Left ventricle myocardium inferior (tissue), 1 donor: ENCODE data around the gene RCOR2. TPM values are rescaled to one million over a fixed set of nuclear protein-coding genes. Genes with fewer than 3 reads are reported as not detected.

Experiments
- DNase-seq: peaks from one replicate; pipeline ENCODE4 v3.0.0-alpha.2; 2020
- H3K27ac ChIP-seq: fragments of 200-600 bp; replicated peaks from 2 replicates; pipeline ENCODE4 v1.8.0; 2021
- H3K27me3 ChIP-seq: fragments of 200-600 bp; 2 replicates; pipeline ENCODE4 v1.8.0; 2021; ENCODE audit warnings: low read depth
- H3K36me3 ChIP-seq: fragments of 200-600 bp; 2 replicates; pipeline ENCODE4 v1.8.0; 2021
- H3K4me1 ChIP-seq: fragments of 200-600 bp; 2 replicates; pipeline ENCODE4 v1.8.0; 2021
- H3K4me3 ChIP-seq: fragments of 200-600 bp; 2 replicates; pipeline ENCODE4 v1.8.0; 2021; ENCODE audit warnings: mild to moderate bottlenecking, moderate library complexity
- H3K9me3 ChIP-seq: fragments of 200-600 bp; replicated peaks from 2 replicates; pipeline ENCODE4 v1.8.0; 2021
- CTCF ChIP-seq: fragments of 200-600 bp; IDR thresholded peaks from 2 replicates; pipeline ENCODE4 v1.8.0; 2021; ENCODE audit warnings: antibody characterized with exemption, mild to moderate bottlenecking, borderline replicate concordance
- intact Hi-C: fragments of 100-400 bp; cut with micrococcal nuclease; formaldehyde crosslinking; loops from one replicate; pipeline ENCODE4 v1.11.0; 2022
- total RNA-seq: library from RNA; stranded (reverse); fragmentation: NEBNext Ultra II Directional; extraction: Animal tissue kit (Norgen Biotek cat#: 25700); gene quantifications from one replicate; pipeline ENCODE4 v1.2.1, GENCODE V29; 2021
- donor health status: DM: no; HTN: yes; CAD: no; lungs with severe emphysema.

Gene RCOR2
- total RNA-seq, 1 donor from 2014 or later: 10.5 TPM

GRCh38 chr11:63905179-63905578, 11.8 kb downstream of the RCOR2 start:
- TF ChIP-seq CTCF: no peak
- Histone ChIP-seq H3K4me1 (peaks cover 31% of the 10 kb centered on the region), H3K36me3 (peaks cover 87% of the 10 kb centered on the region), H3K9me3 (no peaks in the 10 kb centered on the region), H3K27ac (no peak overlapping the region), H3K27me3 (no peaks in the 10 kb centered on the region), H3K4me3 (no peak overlapping the region)
- intact Hi-C loops: no loop called here
- DNase-seq: no peak

- Histone ChIP-seq H3K4me3 (no peak overlapping the region), H3K4me1 (peaks cover 27% of the 10 kb centered on the region), H3K27me3 (no peaks in the 10 kb centered on the region), H3K9me3 (no peaks in the 10 kb centered on the region), H3K27ac (no peak overlapping the region), H3K36me3 (peaks cover 92% of the 10 kb centered on the region)
- TF ChIP-seq CTCF: no peak
- intact Hi-C loops: no loop called here
- no peak for DNase-seq
These were observed 12.2 kb downstream of the RCOR2 start for GRCh38 chr11:63904743-63905142.

- no peak for DNase-seq
- H3K4me3 ChIP-seq: no peak overlapping the region
- intact Hi-C loops: no loop called here
- H3K27me3 ChIP-seq: no peaks in the 10 kb centered on the region
- H3K27ac ChIP-seq: no peak overlapping the region
- peaks cover 94% of the 10 kb centered on the region for H3K36me3 ChIP-seq
- H3K4me1 ChIP-seq: peaks cover 18% of the 10 kb centered on the region
- TF ChIP-seq CTCF: no peak
- no peaks in the 10 kb centered on the region for H3K9me3 ChIP-seq
These were observed 13.1 kb downstream of the RCOR2 start for GRCh38 chr11:63903884-63904283.

GRCh38 chr11:63901660-63902059, 15.3 kb downstream of the RCOR2 start:
- peak; percentile 17 for TF ChIP-seq CTCF
- no peaks in the 10 kb centered on the region for H3K27me3 ChIP-seq
- H3K4me3 ChIP-seq: no peak overlapping the region
- intact Hi-C loops: no loop called here
- H3K9me3 ChIP-seq: no peaks in the 10 kb centered on the region
- no peak for DNase-seq
- H3K4me1 ChIP-seq: peaks cover 16% of the 10 kb centered on the region
- peaks cover 91% of the 10 kb centered on the region for H3K36me3 ChIP-seq
- no peak overlapping the region for H3K27ac ChIP-seq

GRCh38 chr11:63897459-63898146, 19.4 kb downstream of the RCOR2 start:
- no peak for TF ChIP-seq CTCF
- intact Hi-C loops: no loop called here
- peaks cover 25% of the 10 kb centered on the region for H3K4me1 ChIP-seq
- no peak for DNase-seq
- no peak overlapping the region for H3K4me3 ChIP-seq
- H3K36me3 ChIP-seq: peaks cover 75% of the 10 kb centered on the region
- H3K27ac ChIP-seq: peak overlapping the region; percentile 8
- H3K27me3 ChIP-seq: no peaks in the 10 kb centered on the region
- H3K9me3 ChIP-seq: no peaks in the 10 kb centered on the region
